Endothelial cell of umbilical vein (primary cell): ENCODE measurements around the gene KIF26B. TPM values are rescaled to one million over a fixed set of nuclear protein-coding genes. Genes with fewer than 3 reads are reported as not detected.

Experiments
- BruUV-seq: library from RNA; stranded (reverse); fragments of 400-500 nt; replicated peaks from 2 replicates; lab custom pipeline; 2021; lab: Mats Ljungman, UMichigan
- CTCF ChIA-PET: fragments of 300-600, 350-600 bp; sonication (Branson Sonifier 250); formaldehyde crosslinking; loops from one replicate; lab custom pipeline; 2021; ENCODE audit warnings: antibody characterized with exemption, inconsistent platforms; lab: Charles Lee
- POLR2A ChIA-PET: fragments of 300-600, 350-600 bp; sonication (Branson Sonifier 250); formaldehyde crosslinking; loops from one replicate; lab custom pipeline; 2021; ENCODE audit warnings: antibody characterized with exemption, inconsistent platforms; lab: Charles Lee
- DNase-seq: peaks from one replicate; pipeline ENCODE4 v3.0.0-alpha.2; 2011; ENCODE audit warnings: low read depth, low spot score
- FAIRE-seq: peaks from 2 replicates; lab custom pipeline; 2011; peaks lifted over from hg19 to GRCh38; lab: Jason Lieb, UNC
- H2AFZ ChIP-seq: 2 replicates; pipeline ENCODE4 v1.6.0; 2012; ENCODE audit warnings: low read depth, low read length, control low read depth, inconsistent platforms
- H3K27ac ChIP-seq: 2 replicates; pipeline ENCODE4 v1.5.1; 2011; ENCODE audit warnings: low read depth, mild to moderate bottlenecking, control low read depth, low read length, moderate library complexity; ENCODE audit not compliant: insufficient read depth
- H3K27me3 ChIP-seq, 2 experiments: 2 replicates each; pipeline versions ENCODE4 v1.6.0 to v1.6.1; 2011; ENCODE audit warnings: low read length in 2 of 2, mixed read lengths in 1 of 2; ENCODE audit not compliant: control insufficient read depth in 2 of 2, insufficient read depth in 2 of 2
- H3K36me3 ChIP-seq, 2 experiments: 2 replicates in 1 of 2; 3 replicates in 1 of 2; pipeline ENCODE4 v1.5.1; 2011; ENCODE audit warnings: low read length in 2 of 2, mild to moderate bottlenecking in 1 of 2, moderate library complexity in 1 of 2; ENCODE audit not compliant: control insufficient read depth in 2 of 2, insufficient read depth in 2 of 2; ENCODE audit errors: extremely low read depth in 1 of 2
- H3K4me1 ChIP-seq: 3 replicates; pipeline ENCODE4 v1.5.1; 2011; ENCODE audit warnings: mild to moderate bottlenecking, low read length; ENCODE audit not compliant: control insufficient read depth, insufficient read depth; ENCODE audit errors: extremely low read depth
- H3K4me2 ChIP-seq: 2 replicates; pipeline ENCODE4 v1.6.1; 2011; ENCODE audit warnings: low read length, control low read depth, mixed read lengths; ENCODE audit not compliant: insufficient read depth
- H3K4me3 ChIP-seq, 3 experiments: fragments of 200-600 bp in 1 of 3; sonication (generic), shearing (Covaris generic) in 1 of 3; replicated peaks in 1 of 3; 2 replicates each; pipeline ENCODE4 v1.5.1; 2011 to 2016; ENCODE audit warnings: control low read depth in 3 of 3, low read length in 3 of 3, mild to moderate bottlenecking in 2 of 3, inconsistent platforms in 1 of 3, low read depth in 1 of 3, moderate library complexity in 1 of 3; ENCODE audit not compliant: insufficient read depth in 1 of 3
- H3K79me2 ChIP-seq: 2 replicates; pipeline ENCODE4 v1.6.0; 2012; ENCODE audit warnings: low read length, inconsistent platforms; ENCODE audit not compliant: control insufficient read depth, insufficient read depth
- H3K9ac ChIP-seq: replicated peaks from 2 replicates; pipeline ENCODE3; 2011; ENCODE audit warnings: low read length, control low read depth; ENCODE audit not compliant: insufficient read depth; ENCODE audit errors: extremely low read depth
- H3K9me1 ChIP-seq: replicated peaks from 3 replicates; pipeline ENCODE4 v1.6.0; 2011; ENCODE audit warnings: mild to moderate bottlenecking, low read length; ENCODE audit not compliant: control insufficient read depth, insufficient read depth; ENCODE audit errors: extremely low read depth
- H3K9me3 ChIP-seq: replicated peaks from 2 replicates; pipeline ENCODE4 v1.5.1; 2012; ENCODE audit warnings: low read length, inconsistent platforms; ENCODE audit not compliant: control insufficient read depth, insufficient read depth
- H4K20me1 ChIP-seq: replicated peaks from 2 replicates; pipeline ENCODE3; 2011; ENCODE audit warnings: mild to moderate bottlenecking, low read length; ENCODE audit not compliant: control insufficient read depth, insufficient read depth; ENCODE audit errors: extremely low read depth
- EZH2 ChIP-seq: IDR thresholded peaks from 2 replicates; pipeline ENCODE4 v1.6.1; 2012; ENCODE audit warnings: borderline replicate concordance, low read depth, mild to moderate bottlenecking, moderate library complexity, low read length, inconsistent platforms; ENCODE audit not compliant: severe bottlenecking
- MYC ChIP-seq: IDR thresholded peaks from one replicate; pipeline ENCODE4 v1.6.1; 2011; ENCODE audit warnings: mild to moderate bottlenecking, low read depth, low read length
- POLR2A ChIP-seq: IDR thresholded peaks from 2 replicates; pipeline ENCODE4 v1.6.1; 2012; ENCODE audit warnings: low read depth, mild to moderate bottlenecking, control low read depth, low read length
- POLR2AphosphoS5 ChIP-seq: IDR thresholded peaks from 2 replicates; pipeline ENCODE4 v1.6.1; 2012; ENCODE audit warnings: low read depth, mild to moderate bottlenecking, control low read depth, low read length, moderate library complexity; ENCODE audit not compliant: insufficient read depth
- dilution Hi-C: fragments of 300-500 bp; cut with MboI; formaldehyde crosslinking; loops from one replicate; pipeline ENCODE4 v1.15.0; 2019; ENCODE audit warnings: low sequenced_read_pairs; ENCODE audit not compliant: extremely low pct_ligation_motif_present
- intact Hi-C: fragments of 100-400 bp; cut with micrococcal nuclease; formaldehyde crosslinking; loops from one replicate; pipeline ENCODE4 v1.10.0; 2022
- polyA plus RNA-seq, 4 experiments: library from polyadenylated mRNA; depleted of rRNA in 3 of 4; stranded (reverse) in 3 of 4; unstranded in 1 of 4; fragments of >200 nt; gene quantifications; 2 replicates each; pipeline versions ENCODE4 v1.2.1 to v1.2.3, GENCODE V29; 2011 to 2012; ENCODE audit warnings: missing spikeins in 1 of 4
- total RNA-seq: library from RNA; stranded (reverse); gene quantifications from 2 replicates; pipeline ENCODE4 v1.2.3, GENCODE V29; 2021

The KIF26B gene
- total and polyA plus RNA-seq, 2 donors (not counting 3 experiments of a cell fraction or from before 2014, with no cell fraction given), result 0.04 to 0.49 TPM

GRCh38 chr1:245552331-245552730 is 397.5 kb downstream of the KIF26B start:
- CTCF ChIA-PET, result no interaction called here
- no peaks in the 10 kb centered on the region for H3K9me1 ChIP-seq
- POLR2A ChIA-PET, result no interaction called here
- H3K4me3 ChIP-seq, result no peak overlapping the region
- no TSS peak for BruUV-seq
- intact Hi-C loops, result no loop called here
- no peak for TF ChIP-seq MYC
- TF ChIP-seq EZH2, result no peak
- TF ChIP-seq POLR2A, result no peak
- FAIRE-seq (no peak), DNase-seq (no peak)
- H3K4me2 ChIP-seq, result no peak overlapping the region
- H4K20me1 ChIP-seq, result no peaks in the 10 kb centered on the region
- dilution Hi-C loops, result no loop called here
- no peaks in the 10 kb centered on the region for H3K9me3 ChIP-seq
- H3K36me3 ChIP-seq, result no peaks in the 10 kb centered on the region
- no peaks in the 10 kb centered on the region for H3K27me3 ChIP-seq
- H3K79me2 ChIP-seq, result no peaks in the 10 kb centered on the region
- no peak overlapping the region for H2AFZ ChIP-seq
- no peak overlapping the region for H3K9ac ChIP-seq
- H3K4me1 ChIP-seq, result no peaks in the 10 kb centered on the region
- H3K27ac ChIP-seq, result no peak overlapping the region

DNA sequence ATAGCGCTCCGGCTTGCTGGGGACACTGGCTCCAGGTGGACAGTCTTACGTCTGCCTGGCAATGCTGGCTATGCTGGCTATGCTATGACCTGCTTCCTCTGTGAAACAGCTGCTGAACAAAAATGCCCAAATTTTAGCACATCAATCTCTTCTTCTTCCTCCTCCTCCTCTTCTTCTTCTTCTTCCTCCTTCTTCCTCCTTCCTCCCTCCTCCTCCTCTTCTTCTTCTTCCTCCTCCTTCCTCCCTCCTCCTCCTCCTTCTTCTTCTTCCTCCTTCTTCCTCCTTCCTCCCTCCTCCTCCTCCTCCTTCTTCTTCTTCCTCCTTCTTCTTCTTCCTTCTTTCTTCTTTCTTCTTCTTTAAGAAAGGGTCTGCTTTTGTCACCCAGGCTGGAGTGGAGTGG is 401.3 kb downstream of the KIF26B start:
- no peaks in the 10 kb centered on the region for H3K36me3 ChIP-seq
- CTCF ChIA-PET, result no interaction called here
- FAIRE-seq (no peak), DNase-seq (no peak)
- no peaks in the 10 kb centered on the region for H3K27me3 ChIP-seq
- H3K4me2 ChIP-seq, result no peak overlapping the region
- no peaks in the 10 kb centered on the region for H3K9me1 ChIP-seq
- no peak overlapping the region for H2AFZ ChIP-seq
- no peak overlapping the region for H3K27ac ChIP-seq
- dilution Hi-C loops, result no loop called here
- POLR2A ChIA-PET, result no interaction called here
- no peaks in the 10 kb centered on the region for H3K79me2 ChIP-seq
- no peak overlapping the region for H3K4me3 ChIP-seq
- no TSS peak for BruUV-seq
- no peak overlapping the region for H3K9ac ChIP-seq
- H4K20me1 ChIP-seq, result no peaks in the 10 kb centered on the region
- intact Hi-C loops, result no loop called here
- no peaks in the 10 kb centered on the region for H3K4me1 ChIP-seq
- no peaks in the 10 kb centered on the region for H3K9me3 ChIP-seq
- TF ChIP-seq POLR2AphosphoS5, result no peak
